HG02943 (cell line): ENCODE results near the gene CH25H.
"Not testable (repeated sequence)": the region's sequence is repeated elsewhere in the genome, so short reads cannot be mapped to it uniquely, and the experiment has no call there.

Experiments
- ATAC-seq: cut with Tn5 transposase; IDR thresholded peaks from one replicate; pipeline ENCODE4 v1.9.1; 2021; ENCODE audit warnings: mild to moderate bottlenecking, low read depth, moderate library complexity; ENCODE audit not compliant: unreplicated experiment

CH25H gene

DNA sequence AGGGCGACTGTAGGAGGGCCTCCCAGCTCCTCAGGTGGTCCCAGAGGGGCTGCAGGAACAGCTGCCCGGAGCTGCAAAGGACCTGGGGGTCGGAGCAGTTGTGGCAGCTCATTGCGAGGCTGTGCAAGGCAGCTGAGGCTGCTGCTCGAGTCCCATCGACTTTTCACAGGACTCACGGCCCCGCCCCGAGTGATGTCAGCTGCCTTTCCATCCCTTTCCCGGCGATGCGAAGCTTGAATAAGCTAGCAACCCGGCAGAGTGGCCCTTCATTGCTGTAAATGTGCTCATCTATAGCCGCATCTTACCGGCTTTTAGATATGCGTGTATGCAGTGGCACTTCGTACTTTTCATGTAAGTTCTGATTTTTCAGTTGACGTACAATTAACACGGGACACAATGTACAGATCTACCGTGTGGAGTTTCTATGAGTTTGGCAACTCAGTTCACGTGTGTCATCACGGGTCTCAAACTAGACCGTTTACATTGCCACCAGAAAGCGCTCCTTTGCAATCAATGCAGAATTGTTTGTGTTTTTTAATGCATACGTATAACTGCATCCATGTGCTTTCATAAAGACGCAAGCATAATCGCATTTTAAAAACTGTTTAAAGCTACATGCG is at the start of gene CH25H:
Gene CH25H (minus strand): TSS at position 137 of the 620 bp plus-strand sequence. CDS start 25 bp downstream, at position 112.
- ATAC-seq: no peak

GRCh38 chr10:89256340-89256739 is 49.2 kb upstream of the CH25H start:
- ATAC-seq: no peak

DNA sequence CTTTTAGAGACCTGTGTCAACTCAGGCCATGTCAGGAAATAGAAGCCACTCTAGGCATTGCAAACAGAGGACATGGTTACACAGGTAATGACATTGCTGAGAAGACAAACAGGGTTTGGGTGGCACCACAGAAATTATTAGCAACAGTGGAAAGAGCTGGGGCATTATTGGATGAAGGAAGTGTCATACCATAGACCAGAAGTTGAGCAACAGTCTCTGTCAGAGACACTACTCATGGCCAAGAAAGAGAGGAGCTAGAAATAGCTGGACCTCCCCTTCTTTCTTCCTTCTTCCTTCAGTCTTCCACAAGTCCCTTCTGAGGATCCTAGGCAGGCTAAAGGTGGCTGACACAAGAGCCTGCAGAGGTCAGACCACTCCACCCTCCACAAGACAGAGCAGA is 48.7 kb upstream of the CH25H start:
- ATAC-seq: no peak

DNA sequence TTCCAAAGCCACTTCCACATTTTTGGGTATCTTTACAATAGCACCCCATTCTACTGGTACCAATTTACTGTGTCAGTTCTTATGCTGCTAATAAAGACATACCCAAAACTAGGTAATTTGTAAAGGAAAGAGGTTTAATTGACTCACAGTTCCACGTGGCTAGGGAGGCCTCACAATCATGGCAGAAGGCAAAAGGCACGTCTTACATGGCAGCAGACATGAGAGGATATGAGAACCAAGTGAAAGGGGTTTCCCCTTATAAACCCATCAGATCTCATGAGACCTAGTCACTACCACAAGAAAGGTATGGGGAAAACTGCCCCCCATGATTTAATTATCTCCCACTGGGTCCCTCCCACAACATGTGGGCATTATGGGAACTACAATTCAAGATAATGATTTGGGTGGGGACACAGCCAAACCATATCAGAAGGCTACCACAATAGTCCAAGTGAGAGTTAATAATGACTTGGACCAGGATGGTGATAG is 48.0 kb upstream of the CH25H start:
- not testable (repeated sequence) for ATAC-seq

- ATAC-seq: no peak
These were observed 45.1 kb upstream of the CH25H start for GRCh38 chr10:89252225-89252585.

DNA sequence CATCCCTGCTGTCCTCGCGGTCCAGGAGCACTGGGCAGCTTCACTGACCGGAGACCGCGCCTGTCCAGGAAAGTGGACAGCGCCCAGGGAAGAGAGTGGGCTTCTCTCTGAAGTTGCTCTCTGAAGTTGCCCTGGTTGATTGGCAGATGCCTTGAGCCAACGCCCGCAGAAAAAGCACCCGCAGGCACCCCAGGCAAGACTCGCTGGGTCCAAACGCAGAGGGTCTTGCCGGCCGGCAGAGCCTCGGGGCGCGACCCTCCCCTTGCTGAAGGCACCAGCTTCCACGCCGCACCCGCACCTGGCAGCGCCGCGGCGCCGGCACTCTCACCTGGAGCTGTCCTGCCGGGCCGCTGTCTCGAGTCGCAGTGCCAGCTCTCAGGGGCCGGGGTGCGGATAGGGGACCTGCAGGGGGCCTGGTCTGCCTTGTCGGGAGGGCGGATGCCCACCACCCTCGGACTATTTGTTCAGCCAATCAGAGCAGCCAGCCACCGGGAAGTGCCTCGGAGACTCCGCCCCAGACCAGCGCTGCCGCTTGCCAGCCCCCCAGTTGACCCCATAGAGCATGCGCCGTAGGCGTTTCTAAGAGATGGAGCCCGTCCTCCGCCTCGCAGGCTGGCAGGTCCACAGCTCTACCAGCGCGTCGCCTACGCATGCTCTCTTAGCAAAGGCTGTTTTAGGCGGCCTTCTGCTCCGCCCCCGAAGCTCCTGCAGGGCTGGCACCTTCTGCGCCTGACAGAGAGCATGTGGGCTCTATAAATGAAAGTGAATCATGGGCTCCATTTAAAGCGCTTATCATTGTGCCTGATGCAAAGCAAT is 44.5 kb upstream of the CH25H start, which contains the start of gene LIPA:
Gene LIPA (minus strand): TSS at position 367 of the 816 bp plus-strand sequence. CDS start 4,127 bp downstream, outside the sequence.
- ATAC-seq: peak; percentile 96

DNA sequence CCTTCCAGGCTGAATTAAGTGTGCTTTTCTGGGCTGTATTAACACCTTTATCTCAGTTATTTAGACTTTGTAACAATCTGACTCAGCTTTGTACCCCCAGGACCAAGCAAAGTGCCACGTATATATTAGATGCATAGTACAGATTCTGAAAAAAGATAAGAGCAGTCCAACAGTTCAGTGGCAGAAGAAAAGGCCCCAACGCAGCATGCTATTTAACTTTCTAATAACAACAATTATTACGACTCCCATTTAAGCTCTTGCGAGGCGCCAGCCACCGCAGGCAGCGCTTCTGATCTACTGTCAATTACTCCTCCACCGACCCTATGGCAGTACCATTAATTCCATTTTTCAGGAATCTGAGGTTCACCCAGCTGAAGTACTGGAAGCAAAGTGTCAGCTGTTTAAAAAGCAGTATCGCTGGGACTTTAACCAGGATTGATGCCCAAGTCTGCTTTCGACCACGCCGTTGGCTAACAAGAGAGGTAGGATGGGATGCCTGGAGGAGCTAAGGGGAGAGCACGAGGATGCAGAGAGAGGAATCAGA is 43.8 kb upstream of the CH25H start:
- no peak for ATAC-seq

- no peak for ATAC-seq
These were observed 41.9 kb upstream of the CH25H start for GRCh38 chr10:89248990-89249389.

GRCh38 chr10:89247623-89248022 is 40.5 kb upstream of the CH25H start:
- not testable (repeated sequence) for ATAC-seq

DNA sequence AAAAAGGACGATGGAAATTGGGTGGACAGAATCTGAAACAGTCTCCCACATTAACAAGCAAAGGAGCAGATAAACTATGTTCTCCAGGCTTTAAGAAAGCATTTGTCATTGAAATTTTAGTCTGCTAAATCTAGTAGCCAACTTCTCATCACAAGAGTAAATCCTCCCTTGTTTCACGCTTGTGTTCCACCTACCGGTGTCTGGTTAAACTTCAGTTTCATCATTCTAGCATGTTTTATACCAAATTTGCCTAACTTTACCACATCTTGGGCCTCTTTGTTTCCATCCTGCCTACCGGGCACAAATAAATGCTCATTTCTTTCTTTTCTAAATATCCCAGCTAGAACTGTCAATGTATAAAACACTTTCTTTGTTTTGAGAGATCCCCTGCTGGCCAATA is 38.7 kb upstream of the CH25H start:
- no peak for ATAC-seq

- no peak for ATAC-seq
These were observed 35.9 kb upstream of the CH25H start for GRCh38 chr10:89242840-89243568.

GRCh38 chr10:89242345-89242684 is 35.2 kb upstream of the CH25H start:
- ATAC-seq: no peak

DNA sequence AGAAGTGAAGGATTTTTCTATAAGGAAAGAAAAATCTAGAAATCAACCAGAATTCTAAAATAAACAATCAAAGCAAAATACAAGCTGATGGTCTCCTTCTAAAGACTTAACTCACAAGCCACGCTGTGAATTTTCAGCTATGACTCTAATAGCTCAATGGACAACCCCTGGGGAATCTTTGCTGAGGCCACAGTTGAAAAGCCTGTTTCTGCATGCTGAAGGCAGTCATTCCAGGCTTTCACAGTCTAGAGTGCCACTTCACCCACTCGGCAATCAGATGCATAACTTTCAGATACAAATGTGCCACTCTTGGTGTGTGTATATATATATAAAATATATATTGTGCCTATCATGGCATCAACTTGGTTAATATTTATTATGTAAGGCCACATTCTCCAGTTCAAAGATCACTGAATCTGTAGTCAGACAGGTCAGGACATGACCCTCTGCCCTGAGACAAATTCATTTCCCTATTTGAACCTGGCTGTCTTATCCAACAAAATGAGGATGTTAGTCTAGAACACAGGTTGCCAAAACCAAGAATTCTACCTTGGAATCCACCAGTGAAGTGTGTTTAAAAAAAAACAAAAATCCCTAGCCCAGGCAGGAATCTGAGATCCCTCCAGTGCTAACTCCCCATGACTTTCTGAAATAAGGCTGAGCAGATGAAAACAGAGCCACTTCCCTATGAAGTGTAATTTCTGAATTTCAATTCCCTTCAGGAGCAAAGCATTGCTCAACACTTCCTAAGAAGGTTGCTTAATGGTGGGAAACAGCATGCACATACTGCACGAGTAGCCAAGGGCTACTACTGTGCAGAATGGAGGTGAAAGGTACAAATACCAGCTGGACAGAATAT is 34.6 kb upstream of the CH25H start:
- no peak for ATAC-seq

DNA sequence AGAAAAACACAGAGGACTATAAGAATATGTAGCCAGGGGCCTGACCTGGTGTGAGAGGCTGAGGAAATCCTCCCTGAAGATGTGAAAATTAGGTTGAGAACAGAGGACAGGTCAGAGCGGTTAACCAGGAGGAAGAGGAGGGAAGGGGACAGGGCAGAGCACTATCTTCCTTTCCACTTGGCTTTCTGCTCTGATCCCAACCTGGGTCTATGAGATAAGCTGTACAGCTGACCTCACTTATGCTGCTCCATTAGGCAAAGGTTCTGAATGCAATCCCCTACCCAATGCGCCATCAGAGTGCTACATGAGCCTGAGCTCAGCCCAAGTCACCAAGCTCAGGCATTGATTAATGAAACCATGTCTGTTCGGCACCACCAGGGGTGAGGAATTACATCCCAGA is 33.9 kb upstream of the CH25H start:
- ATAC-seq: no peak

DNA sequence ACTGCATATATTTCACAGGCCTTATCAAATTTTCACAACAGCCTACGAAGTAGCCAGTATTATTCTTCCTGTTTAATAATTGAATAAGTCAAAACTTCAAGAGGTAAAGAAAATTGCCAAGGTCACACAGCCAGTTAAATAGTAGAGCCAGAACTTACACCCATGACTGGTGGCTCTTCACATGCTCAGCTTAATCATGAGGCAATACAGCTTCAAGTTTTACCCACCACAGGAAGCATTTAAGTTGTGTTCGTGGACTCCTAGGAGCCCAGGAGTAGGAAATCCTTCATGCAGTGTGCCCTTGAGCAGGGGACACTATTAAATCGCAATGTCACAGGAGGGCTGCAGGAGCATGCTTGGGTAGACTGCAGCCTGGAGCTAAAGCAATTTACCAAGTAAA is 33.4 kb upstream of the CH25H start:
- ATAC-seq: no peak

DNA sequence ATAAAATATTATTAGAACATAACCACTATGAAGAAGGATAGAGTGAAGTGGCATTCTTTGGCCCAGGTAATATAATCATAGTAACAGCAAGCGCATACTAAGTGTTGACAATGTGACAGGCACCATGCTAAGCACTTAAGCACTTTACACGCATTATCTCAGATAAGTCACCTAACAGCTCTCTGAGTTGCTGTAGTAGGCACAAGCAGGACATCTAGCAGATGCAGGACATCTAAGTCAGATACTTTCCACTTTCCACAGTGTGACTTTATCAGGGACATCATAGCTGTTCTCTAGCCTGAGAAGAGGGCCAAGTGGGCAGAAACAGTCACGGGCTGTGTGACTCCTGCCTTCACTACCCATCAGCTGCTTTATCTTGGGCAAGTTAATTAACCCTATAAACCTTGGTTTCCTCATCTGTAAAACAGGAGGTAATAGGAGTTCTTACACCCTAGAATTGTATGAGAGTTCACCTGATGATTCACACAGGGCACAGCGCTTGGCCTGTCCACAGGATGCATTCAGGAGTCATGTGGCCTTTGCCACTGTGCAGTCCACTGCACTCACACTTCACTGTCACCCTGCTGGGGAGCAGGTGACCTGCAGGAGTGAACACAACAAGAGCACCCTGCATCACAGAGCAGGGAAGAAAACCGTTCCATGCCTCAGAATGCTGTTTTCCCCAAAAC is 32.0 kb upstream of the CH25H start:
- ATAC-seq: no peak

GRCh38 chr10:89237849-89238248 is 30.7 kb upstream of the CH25H start:
- ATAC-seq: no peak

GRCh38 chr10:89236226-89236797 is 29.2 kb upstream of the CH25H start:
- ATAC-seq: no peak
